GM23338 (cell line): ENCODE data around the gene LRRC40. TPM values are rescaled to one million over a fixed set of nuclear protein-coding genes. Genes with fewer than 3 reads are reported as not detected.

ENCODE experiments used
- ATAC-seq: fragments of 200-7000 bp; cut with Tn5 transposase; 3 replicates; pipeline ENCODE4 v1.9.1; 2020
- DNase-seq: peaks from one replicate; pipeline ENCODE4 v3.0.0-alpha.2; 2015; ENCODE audit warnings: low spot score
- H2AFZ ChIP-seq: fragments of 200-600 bp; sonication (generic); 2 replicates; pipeline ENCODE4 v1.8.0; 2016; ENCODE audit warnings: antibody characterized with exemption, mild to moderate bottlenecking, moderate library complexity
- H3F3A ChIP-seq: fragments of 200-600 bp; sonication (generic); replicated peaks from 2 replicates; pipeline ENCODE4 v1.8.0; 2017; ENCODE audit warnings: antibody characterized with exemption, mixed run types, low read depth
- H3K27ac ChIP-seq: fragments of 200-600 bp; sonication (generic); 2 replicates; pipeline ENCODE4 v1.6.1; 2016; ENCODE audit warnings: low read depth
- H3K27me3 ChIP-seq: fragments of 200-600 bp; sonication (generic); 2 replicates; pipeline ENCODE4 v1.8.0; 2016; ENCODE audit warnings: mild to moderate bottlenecking, mixed run types, moderate library complexity; ENCODE audit not compliant: insufficient read depth
- H3K36me3 ChIP-seq: fragments of 200-600 bp; sonication (generic); 2 replicates; pipeline ENCODE4 v1.8.0; 2016; ENCODE audit warnings: mild to moderate bottlenecking; ENCODE audit not compliant: insufficient read depth
- H3K4me1 ChIP-seq: fragments of 200-600 bp; sonication (generic); 2 replicates; pipeline ENCODE4 v1.8.0; 2016; ENCODE audit warnings: mild to moderate bottlenecking, moderate library complexity; ENCODE audit not compliant: insufficient read depth
- H3K4me2 ChIP-seq: fragments of 200-600 bp; sonication (generic); 2 replicates; pipeline ENCODE4 v1.7.1; 2017; ENCODE audit warnings: mixed run types
- H3K4me3 ChIP-seq: fragments of 200-600 bp; sonication (generic); 2 replicates; pipeline ENCODE4 v1.6.1; 2016; ENCODE audit warnings: mixed run types
- H3K79me2 ChIP-seq: fragments of 200-600 bp; sonication (generic); replicated peaks from 2 replicates; pipeline ENCODE4 v1.8.0; 2017; ENCODE audit warnings: mild to moderate bottlenecking; ENCODE audit not compliant: insufficient read depth
- H3K9me2 ChIP-seq: fragments of 200-600 bp; sonication (generic); 2 replicates; pipeline ENCODE4 v1.8.0; 2017; ENCODE audit not compliant: insufficient read depth
- H4K20me1 ChIP-seq: fragments of 200-600 bp; sonication (generic); replicated peaks from 2 replicates; pipeline ENCODE4 v1.8.0; 2017; ENCODE audit warnings: mild to moderate bottlenecking; ENCODE audit not compliant: insufficient read depth
- H3K27ac Mint-ChIP-seq: 2 replicates; pipeline ENCODE4 v1.8.0; 2020; ENCODE audit warnings: inconsistent platforms, mild to moderate bottlenecking, moderate library complexity, mixed read lengths
- H3K27me3 Mint-ChIP-seq: 3 replicates; pipeline ENCODE4 v1.8.0; 2022; ENCODE audit warnings: low read depth, mild to moderate bottlenecking, moderate library complexity, mixed read lengths, inconsistent platforms; ENCODE audit not compliant: insufficient read depth, poor library complexity
- H3K36me3 Mint-ChIP-seq: 3 replicates; pipeline ENCODE4 v1.8.0; 2021; ENCODE audit warnings: low read depth, mild to moderate bottlenecking, inconsistent platforms, moderate library complexity, mixed read lengths
- H3K4me1 Mint-ChIP-seq: 3 replicates; pipeline ENCODE4 v1.8.0; 2020; ENCODE audit warnings: mild to moderate bottlenecking, inconsistent platforms, mixed read lengths
- H3K4me3 Mint-ChIP-seq: 3 replicates; pipeline ENCODE4 v1.8.0; 2021; ENCODE audit warnings: moderate library complexity, mild to moderate bottlenecking, inconsistent platforms, mixed read lengths
- H3K9me3 Mint-ChIP-seq: 3 replicates; pipeline ENCODE4 v1.8.0; 2020; ENCODE audit warnings: moderate library complexity, mild to moderate bottlenecking, inconsistent platforms, mixed read lengths
- CREB1 ChIP-seq: fragments of 250-450 bp; sonication (Bioruptor Pico); IDR thresholded peaks from 2 replicates; pipeline ENCODE4 v1.5.0; 2020; ENCODE audit warnings: low read depth, mild to moderate bottlenecking, moderate library complexity
- EZH2phosphoT487 ChIP-seq: fragments of 200-600 bp; sonication (generic); IDR thresholded peaks from one replicate; pipeline ENCODE4 v1.8.1; 2018; ENCODE audit warnings: antibody characterized with exemption; ENCODE audit not compliant: unreplicated experiment
- JUNB ChIP-seq: IDR thresholded peaks from one replicate; pipeline ENCODE4 v1.6.1; 2016; ENCODE audit warnings: antibody characterized with exemption; ENCODE audit not compliant: unreplicated experiment
- NANOG ChIP-seq: IDR thresholded peaks from 2 replicates; pipeline ENCODE4 v1.6.1; 2016; ENCODE audit warnings: antibody characterized with exemption, borderline replicate concordance
- POLR2AphosphoS5 ChIP-seq: IDR thresholded peaks from 2 replicates; pipeline ENCODE4 v1.6.1; 2016; ENCODE audit warnings: antibody characterized with exemption, low read depth
- ZNF114 ChIP-seq: fragments of 250-450 bp; sonication (Bioruptor Pico); IDR thresholded peaks from 2 replicates; pipeline ENCODE4 v1.5.0; 2020; ENCODE audit warnings: mild to moderate bottlenecking, moderate library complexity
- polyA plus RNA-seq: library from polyadenylated mRNA; unstranded; fragments of >200 nt; fragmentation: Nextera tagmentation; extraction: Ambion mirVana; gene quantifications from 2 replicates; pipeline ENCODE4 v1.2.1, GENCODE V29; 2016
- total RNA-seq: library from RNA; depleted of rRNA; stranded (reverse); fragments of >200 nt; shearing (Covaris generic); gene quantifications from 2 replicates; pipeline ENCODE4 v1.2.3, GENCODE V29; 2014
- TF ChIP-seq, protein P1 (sequence below): fragments of 250-450 bp; sonication (Bioruptor Pico); IDR thresholded peaks from 2 replicates; pipeline ENCODE4 v1.5.0; 2020; ENCODE audit warnings: mild to moderate bottlenecking, moderate library complexity
- TF ChIP-seq, protein P2 (sequence below): IDR thresholded peaks from one replicate; pipeline ENCODE4 v1.6.1; 2018; ENCODE audit warnings: antibody characterized with exemption; ENCODE audit not compliant: unreplicated experiment
- TF ChIP-seq, protein P3 (sequence below), 2 experiments: fragments of 200-600 bp in 1 of 2; sonication (generic) in 1 of 2; conservative IDR thresholded peaks; 2 replicates each; pipeline versions ENCODE4 v1.5.1 to v1.6.1; 2016 to 2017; ENCODE audit warnings: antibody characterized with exemption in 2 of 2, low read depth in 2 of 2, mild to moderate bottlenecking in 2 of 2, moderate library complexity in 1 of 2

LRRC40 gene
- total and polyA plus RNA-seq, 2 experiments from 2014 or later: 33.9 to 50.5 TPM

DNA sequence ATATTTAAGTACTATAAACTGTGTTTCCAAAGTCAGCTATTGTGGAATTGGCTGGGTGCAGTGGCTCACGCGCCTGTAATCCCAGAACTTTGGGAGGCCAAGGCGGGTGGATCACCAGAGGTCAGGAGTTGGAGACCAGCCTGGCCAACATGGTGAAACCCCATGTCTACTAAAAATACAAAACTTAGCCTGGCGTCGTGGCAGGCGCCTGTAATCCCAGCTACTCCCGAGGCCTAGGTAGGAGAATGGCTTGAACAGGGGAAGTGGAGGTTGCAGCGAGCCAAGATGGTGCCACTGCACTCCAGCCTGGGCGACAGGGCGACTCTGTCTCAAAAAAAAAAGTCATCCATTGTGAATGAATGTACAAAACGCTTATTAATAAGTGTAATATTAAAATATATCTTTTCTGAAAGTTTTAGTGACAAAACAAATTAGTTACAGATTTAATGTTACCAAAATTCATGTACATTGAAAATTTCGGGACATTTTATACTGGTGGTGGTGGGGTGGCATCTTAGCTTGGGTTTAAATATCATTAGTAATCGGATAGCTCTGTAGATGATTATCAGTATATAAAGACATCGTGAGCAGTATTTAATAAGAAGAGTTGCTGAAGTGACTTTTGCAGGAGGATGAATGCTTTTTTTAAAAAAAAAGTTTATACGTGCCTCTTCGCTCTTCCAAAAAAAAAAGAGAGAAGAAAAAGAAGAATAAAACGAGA lies 15.3 kb upstream of the LRRC40 start:
- Histone ChIP-seq H3K27me3 (no peaks in the 10 kb centered on the region), H3K36me3 (peaks cover 4% of the 10 kb centered on the region; the same call in 1 of the 2 replicates), H3K4me3 (peak overlapping the region; percentile 81), H3K4me2 (peak overlapping the region; percentile 90), H3K79me2 (peaks cover 87% of the 10 kb centered on the region), H4K20me1 (peaks cover 8% of the 10 kb centered on the region), H3K9me2 (no peaks in the 10 kb centered on the region), H3F3A (peaks cover 2% of the 10 kb centered on the region; the same call in 1 of the 2 replicates), H2AFZ (no peak overlapping the region), H3K27ac (peak overlapping the region; percentile 98), H3K4me1 (peaks cover 8% of the 10 kb centered on the region; the same call in 1 of the 2 replicates)
- H3K9me3 Mint-ChIP-seq: no peaks in the 10 kb centered on the region
- ATAC-seq (peak; percentile 16), DNase-seq (peak; percentile 8)
- TF ChIP-seq NANOG: no peak
- no peak for TF ChIP-seq JUNB
- H3K4me3 Mint-ChIP-seq: peak overlapping the region; percentile 95
- peaks cover 35% of the 10 kb centered on the region for H3K36me3 Mint-ChIP-seq
- H3K27ac Mint-ChIP-seq: peak overlapping the region; percentile 98
- peaks cover 4% of the 10 kb centered on the region for H3K27me3 Mint-ChIP-seq
- H3K4me1 Mint-ChIP-seq: peaks cover 22% of the 10 kb centered on the region; the same call in 2 of the 3 replicates

DNA sequence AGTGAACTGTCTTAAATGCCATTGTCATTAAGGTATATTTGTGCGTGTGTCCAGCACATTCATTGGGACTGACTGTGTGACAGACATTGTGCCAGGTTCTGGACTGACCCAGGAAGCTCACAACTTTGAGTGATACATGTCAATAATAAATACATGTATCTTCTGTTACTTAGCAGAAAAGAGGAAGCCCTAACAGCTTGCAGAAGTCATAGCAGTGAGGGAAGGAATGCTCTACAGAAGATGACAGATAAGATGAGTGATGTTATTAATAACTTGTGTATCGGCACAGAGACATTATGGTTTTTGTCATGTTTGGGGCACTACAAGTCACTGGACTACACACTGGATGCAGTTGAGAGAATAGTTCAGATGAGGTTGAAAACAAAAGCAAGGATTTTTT lies 14.6 kb upstream of the LRRC40 start:
- Histone ChIP-seq H3K27me3 (no peaks in the 10 kb centered on the region), H4K20me1 (peaks cover 8% of the 10 kb centered on the region), H3K79me2 (peaks cover 87% of the 10 kb centered on the region), H3K4me1 (peaks cover 8% of the 10 kb centered on the region; the same call in 1 of the 2 replicates), H3K9me2 (no peaks in the 10 kb centered on the region), H3K36me3 (no peaks in the 10 kb centered on the region; the same call in 1 of the 2 replicates), H3K27ac (no peak overlapping the region), H3K4me2 (no peak overlapping the region), H3F3A (peaks cover 2% of the 10 kb centered on the region; the same call in 1 of the 2 replicates), H2AFZ (no peak overlapping the region), H3K4me3 (no peak overlapping the region)
- peaks cover 31% of the 10 kb centered on the region for H3K36me3 Mint-ChIP-seq
- H3K27ac Mint-ChIP-seq: peak overlapping the region; percentile 51
- peaks cover 4% of the 10 kb centered on the region for H3K27me3 Mint-ChIP-seq
- H3K4me3 Mint-ChIP-seq: peak overlapping the region; percentile 38; the same call in 2 of the 3 replicates
- ATAC-seq (no peak), DNase-seq (no peak)
- TF ChIP-seq EZH2phosphoT487 (no peak), JUNB (no peak), CREB1 (CRISPR knock-in tag) (no peak), ZNF114 (CRISPR knock-in tag) (no peak), NANOG (no peak), POLR2AphosphoS5 (no peak)
- TF ChIP-seq, protein P1, sequence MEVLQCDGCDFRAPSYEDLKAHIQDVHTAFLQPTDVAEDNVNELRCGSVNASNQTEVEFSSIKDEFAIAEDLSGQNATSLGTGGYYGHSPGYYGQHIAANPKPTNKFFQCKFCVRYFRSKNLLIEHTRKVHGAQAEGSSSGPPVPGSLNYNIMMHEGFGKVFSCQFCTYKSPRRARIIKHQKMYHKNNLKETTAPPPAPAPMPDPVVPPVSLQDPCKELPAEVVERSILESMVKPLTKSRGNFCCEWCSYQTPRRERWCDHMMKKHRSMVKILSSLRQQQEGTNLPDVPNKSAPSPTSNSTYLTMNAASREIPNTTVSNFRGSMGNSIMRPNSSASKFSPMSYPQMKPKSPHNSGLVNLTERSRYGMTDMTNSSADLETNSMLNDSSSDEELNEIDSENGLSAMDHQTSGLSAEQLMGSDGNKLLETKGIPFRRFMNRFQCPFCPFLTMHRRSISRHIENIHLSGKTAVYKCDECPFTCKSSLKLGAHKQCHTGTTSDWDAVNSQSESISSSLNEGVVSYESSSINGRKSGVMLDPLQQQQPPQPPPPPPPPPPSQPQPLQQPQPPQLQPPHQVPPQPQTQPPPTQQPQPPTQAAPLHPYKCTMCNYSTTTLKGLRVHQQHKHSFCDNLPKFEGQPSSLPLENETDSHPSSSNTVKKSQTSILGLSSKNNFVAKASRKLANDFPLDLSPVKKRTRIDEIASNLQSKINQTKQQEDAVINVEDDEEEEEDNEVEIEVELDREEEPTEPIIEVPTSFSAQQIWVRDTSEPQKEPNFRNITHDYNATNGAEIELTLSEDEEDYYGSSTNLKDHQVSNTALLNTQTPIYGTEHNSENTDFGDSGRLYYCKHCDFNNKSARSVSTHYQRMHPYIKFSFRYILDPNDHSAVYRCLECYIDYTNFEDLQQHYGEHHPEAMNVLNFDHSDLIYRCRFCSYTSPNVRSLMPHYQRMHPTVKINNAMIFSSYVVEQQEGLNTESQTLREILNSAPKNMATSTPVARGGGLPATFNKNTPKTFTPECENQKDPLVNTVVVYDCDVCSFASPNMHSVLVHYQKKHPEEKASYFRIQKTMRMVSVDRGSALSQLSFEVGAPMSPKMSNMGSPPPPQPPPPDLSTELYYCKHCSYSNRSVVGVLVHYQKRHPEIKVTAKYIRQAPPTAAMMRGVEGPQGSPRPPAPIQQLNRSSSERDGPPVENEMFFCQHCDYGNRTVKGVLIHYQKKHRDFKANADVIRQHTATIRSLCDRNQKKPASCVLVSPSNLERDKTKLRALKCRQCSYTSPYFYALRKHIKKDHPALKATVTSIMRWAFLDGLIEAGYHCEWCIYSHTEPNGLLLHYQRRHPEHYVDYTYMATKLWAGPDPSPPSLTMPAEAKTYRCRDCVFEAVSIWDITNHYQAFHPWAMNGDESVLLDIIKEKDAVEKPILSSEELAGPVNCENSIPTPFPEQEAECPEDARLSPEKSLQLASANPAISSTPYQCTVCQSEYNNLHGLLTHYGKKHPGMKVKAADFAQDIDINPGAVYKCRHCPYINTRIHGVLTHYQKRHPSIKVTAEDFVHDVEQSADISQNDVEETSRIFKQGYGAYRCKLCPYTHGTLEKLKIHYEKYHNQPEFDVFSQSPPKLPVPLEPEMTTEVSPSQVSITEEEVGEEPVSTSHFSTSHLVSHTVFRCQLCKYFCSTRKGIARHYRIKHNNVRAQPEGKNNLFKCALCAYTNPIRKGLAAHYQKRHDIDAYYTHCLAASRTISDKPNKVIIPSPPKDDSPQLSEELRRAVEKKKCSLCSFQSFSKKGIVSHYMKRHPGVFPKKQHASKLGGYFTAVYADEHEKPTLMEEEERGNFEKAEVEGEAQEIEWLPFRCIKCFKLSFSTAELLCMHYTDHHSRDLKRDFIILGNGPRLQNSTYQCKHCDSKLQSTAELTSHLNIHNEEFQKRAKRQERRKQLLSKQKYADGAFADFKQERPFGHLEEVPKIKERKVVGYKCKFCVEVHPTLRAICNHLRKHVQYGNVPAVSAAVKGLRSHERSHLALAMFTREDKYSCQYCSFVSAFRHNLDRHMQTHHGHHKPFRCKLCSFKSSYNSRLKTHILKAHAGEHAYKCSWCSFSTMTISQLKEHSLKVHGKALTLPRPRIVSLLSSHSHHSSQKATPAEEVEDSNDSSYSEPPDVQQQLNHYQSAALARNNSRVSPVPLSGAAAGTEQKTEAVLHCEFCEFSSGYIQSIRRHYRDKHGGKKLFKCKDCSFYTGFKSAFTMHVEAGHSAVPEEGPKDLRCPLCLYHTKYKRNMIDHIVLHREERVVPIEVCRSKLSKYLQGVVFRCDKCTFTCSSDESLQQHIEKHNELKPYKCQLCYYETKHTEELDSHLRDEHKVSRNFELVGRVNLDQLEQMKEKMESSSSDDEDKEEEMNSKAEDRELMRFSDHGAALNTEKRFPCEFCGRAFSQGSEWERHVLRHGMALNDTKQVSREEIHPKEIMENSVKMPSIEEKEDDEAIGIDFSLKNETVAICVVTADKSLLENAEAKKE: no peak
- TF ChIP-seq, protein P2, sequence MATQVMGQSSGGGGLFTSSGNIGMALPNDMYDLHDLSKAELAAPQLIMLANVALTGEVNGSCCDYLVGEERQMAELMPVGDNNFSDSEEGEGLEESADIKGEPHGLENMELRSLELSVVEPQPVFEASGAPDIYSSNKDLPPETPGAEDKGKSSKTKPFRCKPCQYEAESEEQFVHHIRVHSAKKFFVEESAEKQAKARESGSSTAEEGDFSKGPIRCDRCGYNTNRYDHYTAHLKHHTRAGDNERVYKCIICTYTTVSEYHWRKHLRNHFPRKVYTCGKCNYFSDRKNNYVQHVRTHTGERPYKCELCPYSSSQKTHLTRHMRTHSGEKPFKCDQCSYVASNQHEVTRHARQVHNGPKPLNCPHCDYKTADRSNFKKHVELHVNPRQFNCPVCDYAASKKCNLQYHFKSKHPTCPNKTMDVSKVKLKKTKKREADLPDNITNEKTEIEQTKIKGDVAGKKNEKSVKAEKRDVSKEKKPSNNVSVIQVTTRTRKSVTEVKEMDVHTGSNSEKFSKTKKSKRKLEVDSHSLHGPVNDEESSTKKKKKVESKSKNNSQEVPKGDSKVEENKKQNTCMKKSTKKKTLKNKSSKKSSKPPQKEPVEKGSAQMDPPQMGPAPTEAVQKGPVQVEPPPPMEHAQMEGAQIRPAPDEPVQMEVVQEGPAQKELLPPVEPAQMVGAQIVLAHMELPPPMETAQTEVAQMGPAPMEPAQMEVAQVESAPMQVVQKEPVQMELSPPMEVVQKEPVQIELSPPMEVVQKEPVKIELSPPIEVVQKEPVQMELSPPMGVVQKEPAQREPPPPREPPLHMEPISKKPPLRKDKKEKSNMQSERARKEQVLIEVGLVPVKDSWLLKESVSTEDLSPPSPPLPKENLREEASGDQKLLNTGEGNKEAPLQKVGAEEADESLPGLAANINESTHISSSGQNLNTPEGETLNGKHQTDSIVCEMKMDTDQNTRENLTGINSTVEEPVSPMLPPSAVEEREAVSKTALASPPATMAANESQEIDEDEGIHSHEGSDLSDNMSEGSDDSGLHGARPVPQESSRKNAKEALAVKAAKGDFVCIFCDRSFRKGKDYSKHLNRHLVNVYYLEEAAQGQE: no peak
- TF ChIP-seq, protein P3, sequence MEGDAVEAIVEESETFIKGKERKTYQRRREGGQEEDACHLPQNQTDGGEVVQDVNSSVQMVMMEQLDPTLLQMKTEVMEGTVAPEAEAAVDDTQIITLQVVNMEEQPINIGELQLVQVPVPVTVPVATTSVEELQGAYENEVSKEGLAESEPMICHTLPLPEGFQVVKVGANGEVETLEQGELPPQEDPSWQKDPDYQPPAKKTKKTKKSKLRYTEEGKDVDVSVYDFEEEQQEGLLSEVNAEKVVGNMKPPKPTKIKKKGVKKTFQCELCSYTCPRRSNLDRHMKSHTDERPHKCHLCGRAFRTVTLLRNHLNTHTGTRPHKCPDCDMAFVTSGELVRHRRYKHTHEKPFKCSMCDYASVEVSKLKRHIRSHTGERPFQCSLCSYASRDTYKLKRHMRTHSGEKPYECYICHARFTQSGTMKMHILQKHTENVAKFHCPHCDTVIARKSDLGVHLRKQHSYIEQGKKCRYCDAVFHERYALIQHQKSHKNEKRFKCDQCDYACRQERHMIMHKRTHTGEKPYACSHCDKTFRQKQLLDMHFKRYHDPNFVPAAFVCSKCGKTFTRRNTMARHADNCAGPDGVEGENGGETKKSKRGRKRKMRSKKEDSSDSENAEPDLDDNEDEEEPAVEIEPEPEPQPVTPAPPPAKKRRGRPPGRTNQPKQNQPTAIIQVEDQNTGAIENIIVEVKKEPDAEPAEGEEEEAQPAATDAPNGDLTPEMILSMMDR (conservative IDR thresholded peaks at IDR 0.05; ENCODE audit: low read depth in 2 of 2): no peak
- H3K9me3 Mint-ChIP-seq: no peaks in the 10 kb centered on the region
- H3K4me1 Mint-ChIP-seq: peaks cover 25% of the 10 kb centered on the region; the same call in 2 of the 3 replicates
